ENCODE data around the gene SLC2A13.

SLC2A13 gene

DNA sequence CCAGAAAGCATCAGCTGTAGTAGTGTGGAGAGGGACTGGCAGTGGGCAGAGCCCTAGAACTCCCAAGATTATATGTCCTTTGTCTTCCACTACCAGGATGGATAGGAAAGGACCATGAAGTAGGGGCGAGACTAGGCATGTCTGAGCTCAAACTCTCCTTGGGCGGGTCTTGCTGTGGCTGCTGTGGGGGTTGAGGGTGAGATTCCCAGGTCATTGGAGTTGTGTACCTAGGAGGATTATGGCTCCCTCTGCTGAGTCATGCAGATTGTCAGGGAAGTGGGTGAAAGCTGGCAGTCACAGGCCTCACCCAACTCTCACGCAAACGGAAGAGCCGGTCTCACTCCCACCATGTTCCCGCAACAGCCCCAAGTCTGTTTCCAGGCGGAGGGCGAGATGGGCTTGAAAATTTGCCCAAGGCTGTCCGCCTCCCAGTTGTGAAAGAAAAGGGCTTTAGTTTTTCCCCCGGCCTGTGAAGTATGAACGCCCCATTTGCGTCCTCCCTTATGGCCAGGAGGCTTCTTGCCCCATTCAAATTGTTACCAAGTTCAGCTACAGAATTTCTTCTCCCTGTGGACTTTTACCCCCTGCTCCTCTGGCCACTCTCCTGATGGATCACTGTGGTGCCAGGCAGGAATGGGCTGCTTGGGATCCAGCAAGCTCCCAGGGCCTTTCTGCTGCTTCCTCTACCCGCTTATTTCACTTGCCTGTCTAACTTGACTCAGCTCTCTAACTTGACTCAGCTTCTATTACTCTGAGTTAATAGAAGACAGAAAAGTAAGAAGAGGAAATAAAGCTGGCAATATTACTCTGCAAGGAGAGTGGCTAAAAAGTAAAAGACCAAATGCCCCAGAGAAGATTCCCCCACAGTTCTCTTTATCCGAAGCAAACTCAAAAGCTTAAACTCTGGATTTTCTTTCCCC lies 159.3 kb downstream of the SLC2A13 start:
- Histone ChIP-seq H3K4me2 (ENCODE audit: low read depth, low read length, poor library complexity, severe bottlenecking) (no peak overlapping the region), H3K36me3 (ENCODE audit: low read length) (no peaks in the 10 kb centered on the region), H3F3A (ENCODE audit: insufficient read depth) (no peaks in the 10 kb centered on the region), H3K27me3 (ENCODE audit: low read length) (no peaks in the 10 kb centered on the region), H3K4me3 (ENCODE audit: insufficient read depth, low read length, poor library complexity, severe bottlenecking) (no peak overlapping the region), H4K20me1 (ENCODE audit: low read depth, low read length) (no peaks in the 10 kb centered on the region), H3K9me3 (ENCODE audit: insufficient read depth, low read length) (no peaks in the 10 kb centered on the region), H3K79me2 (ENCODE audit: insufficient read depth, low read length) (no peaks in the 10 kb centered on the region), H3K27ac (ENCODE audit: low read depth, low read length) (no peak overlapping the region), H3K9me2 (replicated peaks; ENCODE audit: insufficient read depth, low read length) (no peaks in the 10 kb centered on the region), H2AFZ (ENCODE audit: low read depth, low read length, severe bottlenecking) (no peak overlapping the region), H3K9ac (ENCODE audit: low read length) (no peak overlapping the region)
- no peak for TF ChIP-seq EZH2phosphoT487 (conservative IDR thresholded peaks at IDR 0.05; ENCODE audit: low read length)
- TF ChIP-seq, protein P1, sequence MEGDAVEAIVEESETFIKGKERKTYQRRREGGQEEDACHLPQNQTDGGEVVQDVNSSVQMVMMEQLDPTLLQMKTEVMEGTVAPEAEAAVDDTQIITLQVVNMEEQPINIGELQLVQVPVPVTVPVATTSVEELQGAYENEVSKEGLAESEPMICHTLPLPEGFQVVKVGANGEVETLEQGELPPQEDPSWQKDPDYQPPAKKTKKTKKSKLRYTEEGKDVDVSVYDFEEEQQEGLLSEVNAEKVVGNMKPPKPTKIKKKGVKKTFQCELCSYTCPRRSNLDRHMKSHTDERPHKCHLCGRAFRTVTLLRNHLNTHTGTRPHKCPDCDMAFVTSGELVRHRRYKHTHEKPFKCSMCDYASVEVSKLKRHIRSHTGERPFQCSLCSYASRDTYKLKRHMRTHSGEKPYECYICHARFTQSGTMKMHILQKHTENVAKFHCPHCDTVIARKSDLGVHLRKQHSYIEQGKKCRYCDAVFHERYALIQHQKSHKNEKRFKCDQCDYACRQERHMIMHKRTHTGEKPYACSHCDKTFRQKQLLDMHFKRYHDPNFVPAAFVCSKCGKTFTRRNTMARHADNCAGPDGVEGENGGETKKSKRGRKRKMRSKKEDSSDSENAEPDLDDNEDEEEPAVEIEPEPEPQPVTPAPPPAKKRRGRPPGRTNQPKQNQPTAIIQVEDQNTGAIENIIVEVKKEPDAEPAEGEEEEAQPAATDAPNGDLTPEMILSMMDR (IDR thresholded peaks at IDR 0.05; ENCODE audit: insufficient read depth, low read length, poor library complexity, severe bottlenecking): no peak

- no peak overlapping the region for H3K27ac ChIP-seq (ENCODE audit: low read depth, low read length)
- no peaks in the 10 kb centered on the region for H3K79me2 ChIP-seq (ENCODE audit: insufficient read depth, low read length)
- H4K20me1 ChIP-seq (ENCODE audit: low read depth, low read length): no peaks in the 10 kb centered on the region
- H3K36me3 ChIP-seq (ENCODE audit: low read length): no peaks in the 10 kb centered on the region
- no peak overlapping the region for H2AFZ ChIP-seq (ENCODE audit: low read depth, low read length, severe bottlenecking)
- H3K27me3 ChIP-seq (ENCODE audit: low read length): no peaks in the 10 kb centered on the region
- H3K9me3 ChIP-seq (ENCODE audit: insufficient read depth, low read length): no peaks in the 10 kb centered on the region
- no peaks in the 10 kb centered on the region for H3K9me2 ChIP-seq (replicated peaks; ENCODE audit: insufficient read depth, low read length)
- no peak overlapping the region for H3K4me2 ChIP-seq (ENCODE audit: low read depth, low read length, poor library complexity, severe bottlenecking)
- no peaks in the 10 kb centered on the region for H3F3A ChIP-seq (ENCODE audit: insufficient read depth)
- no peak overlapping the region for H3K9ac ChIP-seq (ENCODE audit: low read length)
- TF ChIP-seq, protein P1 (IDR thresholded peaks at IDR 0.05; ENCODE audit: insufficient read depth, low read length, poor library complexity, severe bottlenecking): no peak
- no peak for TF ChIP-seq EZH2phosphoT487 (conservative IDR thresholded peaks at IDR 0.05; ENCODE audit: low read length)
- no peak overlapping the region for H3K4me3 ChIP-seq (ENCODE audit: insufficient read depth, low read length, poor library complexity, severe bottlenecking)
These were observed 168.8 kb downstream of the SLC2A13 start for GRCh38 chr12:39937119-39937518.

- Histone ChIP-seq H4K20me1 (ENCODE audit: low read depth, low read length) (no peaks in the 10 kb centered on the region), H3K27ac (ENCODE audit: low read depth, low read length) (no peak overlapping the region), H2AFZ (ENCODE audit: low read depth, low read length, severe bottlenecking) (no peak overlapping the region), H3K79me2 (ENCODE audit: insufficient read depth, low read length) (no peaks in the 10 kb centered on the region), H3F3A (ENCODE audit: insufficient read depth) (no peaks in the 10 kb centered on the region), H3K27me3 (ENCODE audit: low read length) (no peaks in the 10 kb centered on the region), H3K9me3 (ENCODE audit: insufficient read depth, low read length) (no peaks in the 10 kb centered on the region), H3K9ac (ENCODE audit: low read length) (no peak overlapping the region), H3K36me3 (ENCODE audit: low read length) (no peaks in the 10 kb centered on the region), H3K4me3 (ENCODE audit: insufficient read depth, low read length, poor library complexity, severe bottlenecking) (no peak overlapping the region), H3K9me2 (replicated peaks; ENCODE audit: insufficient read depth, low read length) (no peaks in the 10 kb centered on the region), H3K4me2 (ENCODE audit: low read depth, low read length, poor library complexity, severe bottlenecking) (no peak overlapping the region)
- no peak for TF ChIP-seq EZH2phosphoT487 (conservative IDR thresholded peaks at IDR 0.05; ENCODE audit: low read length)
These were observed 170.0 kb downstream of the SLC2A13 start for GRCh38 chr12:39935839-39936238.

DNA sequence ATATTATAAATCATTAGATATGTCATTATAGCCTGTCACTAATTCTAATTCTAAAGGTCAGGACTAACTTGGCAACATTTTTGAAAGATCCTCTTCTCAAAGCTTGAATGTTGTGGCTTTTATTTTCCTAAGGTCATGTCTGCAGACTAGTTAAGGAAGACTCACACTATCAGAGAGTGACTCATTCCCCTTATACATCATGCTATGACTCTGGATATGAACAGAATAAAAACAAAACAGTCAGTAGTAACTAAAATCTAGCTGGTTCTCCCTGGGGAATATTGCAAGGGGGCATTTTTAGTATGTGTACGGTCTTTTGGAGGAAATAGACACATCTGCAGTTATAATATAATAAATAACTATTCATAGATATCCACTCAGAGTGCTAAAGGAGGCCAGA lies 170.6 kb downstream of the SLC2A13 start:
- Histone ChIP-seq H4K20me1 (ENCODE audit: low read depth, low read length) (no peaks in the 10 kb centered on the region), H3K27ac (ENCODE audit: low read depth, low read length) (no peak overlapping the region), H2AFZ (ENCODE audit: low read depth, low read length, severe bottlenecking) (no peak overlapping the region), H3F3A (ENCODE audit: insufficient read depth) (no peaks in the 10 kb centered on the region), H3K9me2 (replicated peaks; ENCODE audit: insufficient read depth, low read length) (no peaks in the 10 kb centered on the region), H3K36me3 (ENCODE audit: low read length) (no peaks in the 10 kb centered on the region), H3K4me2 (ENCODE audit: low read depth, low read length, poor library complexity, severe bottlenecking) (no peak overlapping the region), H3K9ac (ENCODE audit: low read length) (no peak overlapping the region), H3K79me2 (ENCODE audit: insufficient read depth, low read length) (no peaks in the 10 kb centered on the region), H3K9me3 (ENCODE audit: insufficient read depth, low read length) (no peaks in the 10 kb centered on the region), H3K27me3 (ENCODE audit: low read length) (no peaks in the 10 kb centered on the region), H3K4me3 (ENCODE audit: insufficient read depth, low read length, poor library complexity, severe bottlenecking) (no peak overlapping the region)
- TF ChIP-seq, protein P1 (IDR thresholded peaks at IDR 0.05; ENCODE audit: insufficient read depth, low read length, poor library complexity, severe bottlenecking): no peak
